ENCODE results near the gene SLX9.

The SLX9 gene

GRCh38 chr21:44993321-44994046 is 53.7 kb downstream of the SLX9 start:
- H3K36me3 Mint-ChIP-seq (ENCODE audit: low read depth) = no peaks in the 10 kb centered on the region
- H3K4me3 Mint-ChIP-seq = no peak overlapping the region
- no peak overlapping the region for H3K27ac Mint-ChIP-seq
- H3K27me3 Mint-ChIP-seq = no peaks in the 10 kb centered on the region
- DNase-seq (no peak), ATAC-seq (no peak)
- H3K9me3 Mint-ChIP-seq = no peaks in the 10 kb centered on the region
- no peaks in the 10 kb centered on the region for H3K4me1 Mint-ChIP-seq

- Mint-ChIP-seq H3K27ac (no peak overlapping the region), H3K27me3 (peaks cover 2% of the 10 kb centered on the region)
These were observed 54.3 kb downstream of the SLX9 start for GRCh38 chr21:44994047-44994694.

GRCh38 chr21:44994695-44995342 is 55.0 kb downstream of the SLX9 start:
- DNase-seq (no peak), ATAC-seq (no peak)
- H3K27me3 Mint-ChIP-seq = peaks cover 2% of the 10 kb centered on the region

More at GRCh38 chr21:44994047-44994694, 54.3 kb downstream of the SLX9 start:
- no peak overlapping the region for H3K4me3 Mint-ChIP-seq
- H3K4me1 Mint-ChIP-seq = no peaks in the 10 kb centered on the region
- H3K36me3 Mint-ChIP-seq (ENCODE audit: low read depth) = no peaks in the 10 kb centered on the region
- ATAC-seq = no peak
- no peaks in the 10 kb centered on the region for H3K9me3 Mint-ChIP-seq
- no peak for DNase-seq

GRCh38 chr21:44995343-44995941 is 55.6 kb downstream of the SLX9 start:
- Mint-ChIP-seq H3K27ac (no peak overlapping the region), H3K4me1 (no peaks in the 10 kb centered on the region), H3K4me3 (no peak overlapping the region), H3K9me3 (no peaks in the 10 kb centered on the region), H3K36me3 (ENCODE audit: low read depth) (no peaks in the 10 kb centered on the region), H3K27me3 (peaks cover 2% of the 10 kb centered on the region)
- DNase-seq (no peak), ATAC-seq (no peak)

More at GRCh38 chr21:44994695-44995342, 55.0 kb downstream of the SLX9 start:
- Mint-ChIP-seq H3K36me3 (ENCODE audit: low read depth) (no peaks in the 10 kb centered on the region), H3K9me3 (no peaks in the 10 kb centered on the region), H3K4me1 (no peaks in the 10 kb centered on the region), H3K27ac (no peak overlapping the region), H3K4me3 (no peak overlapping the region)

- ATAC-seq (no peak), DNase-seq (no peak)
- Mint-ChIP-seq H3K9me3 (no peaks in the 10 kb centered on the region), H3K4me3 (no peak overlapping the region), H3K27me3 (peaks cover 2% of the 10 kb centered on the region), H3K36me3 (ENCODE audit: low read depth) (no peaks in the 10 kb centered on the region), H3K4me1 (no peaks in the 10 kb centered on the region), H3K27ac (no peak overlapping the region)
These were observed 56.3 kb downstream of the SLX9 start for GRCh38 chr21:44996096-44996495.

GRCh38 chr21:44996501-44996921 is 56.7 kb downstream of the SLX9 start:
- H3K4me1 Mint-ChIP-seq = no peaks in the 10 kb centered on the region
- H3K27ac Mint-ChIP-seq = no peak overlapping the region
- no peak overlapping the region for H3K4me3 Mint-ChIP-seq
- H3K9me3 Mint-ChIP-seq = no peaks in the 10 kb centered on the region
- ATAC-seq = no peak
- H3K27me3 Mint-ChIP-seq = peaks cover 2% of the 10 kb centered on the region
- H3K36me3 Mint-ChIP-seq (ENCODE audit: low read depth) = no peaks in the 10 kb centered on the region
- no peak for DNase-seq

- DNase-seq = no peak
- Mint-ChIP-seq H3K4me3 (no peak overlapping the region), H3K4me1 (no peaks in the 10 kb centered on the region), H3K36me3 (ENCODE audit: low read depth) (no peaks in the 10 kb centered on the region), H3K27ac (no peak overlapping the region), H3K9me3 (no peaks in the 10 kb centered on the region), H3K27me3 (peaks cover 2% of the 10 kb centered on the region)
- ATAC-seq = no peak
These were observed 57.4 kb downstream of the SLX9 start for GRCh38 chr21:44996983-44997936.

GRCh38 chr21:44998086-44998620 is 58.3 kb downstream of the SLX9 start:
- Mint-ChIP-seq H3K27me3 (peaks cover 2% of the 10 kb centered on the region), H3K9me3 (no peaks in the 10 kb centered on the region), H3K4me3 (no peak overlapping the region), H3K27ac (no peak overlapping the region), H3K4me1 (no peaks in the 10 kb centered on the region), H3K36me3 (ENCODE audit: low read depth) (no peaks in the 10 kb centered on the region)
- no peak for DNase-seq
- no peak for ATAC-seq

GRCh38 chr21:44998621-44999427 is 59.0 kb downstream of the SLX9 start:
- ATAC-seq = no peak
- no peak overlapping the region for H3K27ac Mint-ChIP-seq

GRCh38 chr21:44999428-44999971 is 59.7 kb downstream of the SLX9 start:
- no peak for ATAC-seq
- no peaks in the 10 kb centered on the region for H3K9me3 Mint-ChIP-seq
- H3K4me1 Mint-ChIP-seq = peaks cover under 1% of the 10 kb centered on the region
- DNase-seq = no peak
- no peak overlapping the region for H3K4me3 Mint-ChIP-seq
- no peaks in the 10 kb centered on the region for H3K36me3 Mint-ChIP-seq (ENCODE audit: low read depth)
- no peak overlapping the region for H3K27ac Mint-ChIP-seq
- H3K27me3 Mint-ChIP-seq = peaks cover 2% of the 10 kb centered on the region

More at GRCh38 chr21:44998621-44999427, 59.0 kb downstream of the SLX9 start:
- H3K4me1 Mint-ChIP-seq = no peaks in the 10 kb centered on the region
- H3K27me3 Mint-ChIP-seq = peaks cover 2% of the 10 kb centered on the region
- no peak overlapping the region for H3K4me3 Mint-ChIP-seq
- DNase-seq = no peak
- H3K36me3 Mint-ChIP-seq (ENCODE audit: low read depth) = no peaks in the 10 kb centered on the region
- no peaks in the 10 kb centered on the region for H3K9me3 Mint-ChIP-seq

GRCh38 chr21:44999972-45000636 is 60.3 kb downstream of the SLX9 start:
- Mint-ChIP-seq H3K4me1 (peaks cover 7% of the 10 kb centered on the region), H3K27me3 (peaks cover 2% of the 10 kb centered on the region)

GRCh38 chr21:45000637-45001133 is 60.9 kb downstream of the SLX9 start:
- DNase-seq (no peak), ATAC-seq (no peak)
- H3K4me1 Mint-ChIP-seq = peaks cover 9% of the 10 kb centered on the region
- H3K9me3 Mint-ChIP-seq = peaks cover 2% of the 10 kb centered on the region
- H3K4me3 Mint-ChIP-seq = no peak overlapping the region
- H3K27me3 Mint-ChIP-seq = peaks cover 2% of the 10 kb centered on the region
- no peaks in the 10 kb centered on the region for H3K36me3 Mint-ChIP-seq (ENCODE audit: low read depth)
- no peak overlapping the region for H3K27ac Mint-ChIP-seq

More at GRCh38 chr21:44999972-45000636, 60.3 kb downstream of the SLX9 start:
- no peak for ATAC-seq
- Mint-ChIP-seq H3K36me3 (ENCODE audit: low read depth) (no peaks in the 10 kb centered on the region), H3K27ac (no peak overlapping the region), H3K4me3 (no peak overlapping the region), H3K9me3 (no peaks in the 10 kb centered on the region)
- no peak for DNase-seq

Data from activated naive CD8-positive, alpha-beta T cell treated with anti-CD3 and anti-CD28 coated beads, Interleukin-2, amount 50 U/mL, for 24 hours (primary cell).